BJ (cell line): ENCODE results near the gene IFNLR1. TPM values are rescaled to one million over a fixed set of nuclear protein-coding genes. Genes with fewer than 3 reads are reported as not detected.

Experiments used
- CTCF ChIA-PET: fragments of 350-600 bp; formaldehyde crosslinking; extraction: SDS; loops from one replicate; lab custom pipeline; 2021; ENCODE audit warnings: antibody characterized with exemption, inconsistent platforms; lab: Yijun Ruan, JAX
- POLR2A ChIA-PET: fragments of 300-600 bp; sonication (Branson Sonifier 250); formaldehyde crosslinking; extraction: SDS; loops from one replicate; lab custom pipeline; 2021; ENCODE audit warnings: antibody characterized with exemption; lab: Charles Lee
- DNase-seq: peaks from one replicate; pipeline ENCODE4 v3.0.0-alpha.2; 2011; ENCODE audit warnings: low read depth
- H3K27me3 ChIP-seq: 2 replicates; pipeline ENCODE4 v1.6.0; 2011; ENCODE audit warnings: low read length; ENCODE audit not compliant: control insufficient read depth, insufficient read depth
- H3K36me3 ChIP-seq: 2 replicates; pipeline ENCODE4 v1.5.1; 2011; ENCODE audit warnings: low read length; ENCODE audit not compliant: control insufficient read depth, insufficient read depth
- H3K4me3 ChIP-seq: 2 replicates; pipeline ENCODE4 v1.5.1; 2011; ENCODE audit warnings: low read depth, mild to moderate bottlenecking, control low read depth, low read length
- CTCF ChIP-seq: IDR thresholded peaks from 2 replicates; pipeline ENCODE4 v1.5.1; 2011; ENCODE audit warnings: low read depth, mild to moderate bottlenecking, control low read depth, inconsistent platforms, low read length, moderate library complexity; ENCODE audit not compliant: insufficient read depth
- polyA plus RNA-seq: library from polyadenylated mRNA; depleted of rRNA; stranded (reverse); fragments of >200 nt; gene quantifications from 2 replicates; pipeline ENCODE4 v1.2.3, GENCODE V29; 2011; rRNA removed

The IFNLR1 gene
- polyA plus RNA-seq, 1 experiment: not detected

DNA sequence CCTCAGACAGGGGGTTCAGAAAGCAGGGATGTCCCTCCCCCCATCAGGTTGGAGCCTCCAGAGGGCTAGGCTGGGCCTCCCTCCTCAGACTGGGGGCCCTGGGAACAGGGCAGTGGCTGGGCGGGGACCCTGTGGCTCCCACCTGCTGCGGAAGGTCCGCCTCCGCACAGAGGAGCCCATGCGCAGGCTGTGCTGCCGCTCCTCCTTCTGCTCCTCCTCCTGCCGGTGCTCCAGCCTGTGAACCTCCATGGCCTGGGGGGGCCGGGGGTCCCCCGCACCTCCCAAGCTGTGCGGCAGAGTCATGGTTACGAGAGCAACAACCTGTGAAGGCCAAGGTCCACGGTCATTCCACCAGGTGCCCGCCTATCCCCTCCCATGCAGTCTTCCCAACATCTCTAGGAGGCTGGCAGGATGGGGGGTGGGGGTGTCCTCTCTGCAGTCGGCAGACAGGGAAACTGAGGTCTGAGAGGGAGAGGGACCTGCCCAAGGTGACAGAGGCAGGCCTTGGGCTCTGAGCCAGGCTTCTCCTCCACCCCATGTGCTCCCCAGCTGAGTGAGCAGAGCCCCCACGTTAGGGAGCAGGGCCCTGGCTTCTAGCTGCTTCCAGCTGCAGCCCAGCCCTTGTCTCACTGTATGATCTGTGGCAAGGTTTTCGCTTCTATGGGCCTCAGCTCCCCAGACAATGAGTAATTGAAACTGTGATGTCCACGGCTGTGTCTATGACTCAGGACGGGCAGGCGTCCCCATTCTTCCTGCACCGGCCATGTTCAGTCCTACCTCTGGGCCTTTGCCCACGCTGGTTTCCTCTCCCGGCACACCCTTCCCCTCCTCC, 78.5 kb downstream of the IFNLR1 start:
- ChIA-PET CTCF (interaction anchor here (0.6 kb wide), 1 partner anchor 42 kb away, joined by 3 read pairs; no protein-coding TSS in a partner anchor), POLR2A (interaction anchor here (0.6 kb wide), 1 partner anchor 92 kb away, joined by 3 read pairs; no protein-coding TSS in a partner anchor)
- H3K36me3 ChIP-seq: no peaks in the 10 kb centered on the region
- H3K27me3 ChIP-seq: no peaks in the 10 kb centered on the region
- H3K4me3 ChIP-seq: no peak overlapping the region
- DNase-seq: no peak
- TF ChIP-seq CTCF: no peak

- TF ChIP-seq CTCF: no peak
- Histone ChIP-seq H3K4me3 (no peak overlapping the region), H3K36me3 (no peaks in the 10 kb centered on the region), H3K27me3 (no peaks in the 10 kb centered on the region)
- POLR2A ChIA-PET: no interaction called here
- CTCF ChIA-PET: no interaction called here
- no peak for DNase-seq
Observed at GRCh38 chr1:24107462-24108138, 79.5 kb downstream of the IFNLR1 start.

DNA sequence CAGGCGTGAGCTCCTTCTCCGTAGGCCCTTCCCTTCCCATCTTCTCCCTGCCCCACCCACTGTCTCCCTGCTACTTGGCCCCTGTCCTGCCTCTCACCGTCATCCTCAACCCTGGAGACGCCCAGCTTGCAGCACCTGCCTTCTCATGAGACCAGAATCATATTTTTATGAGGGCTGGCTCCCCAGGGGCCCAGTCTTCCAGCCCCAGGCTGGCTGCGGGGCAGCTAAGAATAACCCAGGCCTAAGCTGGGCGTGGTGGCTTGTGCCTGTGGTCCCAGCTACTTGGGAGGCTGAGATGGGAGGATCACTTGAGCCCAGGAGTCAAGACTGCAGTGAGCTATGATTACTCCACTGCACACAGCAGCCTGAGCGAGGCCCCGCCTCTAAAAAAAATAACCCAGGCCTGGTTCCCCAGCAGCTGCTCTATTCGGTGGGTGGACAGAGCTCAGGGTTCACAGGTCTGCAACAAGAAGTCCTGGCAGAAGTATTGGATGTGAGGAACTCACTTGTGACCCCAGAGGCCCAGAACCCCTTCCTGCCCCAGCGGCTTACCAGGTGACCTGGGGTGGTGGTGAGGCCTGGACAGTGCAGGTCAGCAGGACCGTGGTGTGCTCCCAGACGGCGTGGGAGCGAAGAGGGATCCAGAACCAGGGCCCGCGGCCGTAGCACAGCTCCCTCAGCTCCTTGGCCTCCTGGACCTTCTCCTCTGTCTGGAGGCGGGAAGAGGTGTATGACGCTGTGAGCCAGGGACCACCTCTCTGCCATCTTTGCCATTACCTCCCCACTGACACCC, 81.5 kb downstream of the IFNLR1 start:
- no peak for DNase-seq
- TF ChIP-seq CTCF: no peak
- H3K4me3 ChIP-seq: no peak overlapping the region
- peaks cover 2% of the 10 kb centered on the region; the same call in 1 of the 2 replicates for H3K27me3 ChIP-seq
- no peaks in the 10 kb centered on the region for H3K36me3 ChIP-seq
- ChIA-PET CTCF (interaction anchor here (0.6 kb wide), 1 partner anchor 236 kb away, joined by 3 read pairs; no protein-coding TSS in a partner anchor), POLR2A (no interaction called here)

- DNase-seq: no peak
- ChIA-PET POLR2A (no interaction called here), CTCF (no interaction called here)
- TF ChIP-seq CTCF: no peak
- no peak overlapping the region for H3K4me3 ChIP-seq
- peaks cover 2% of the 10 kb centered on the region; the same call in 1 of the 2 replicates for H3K27me3 ChIP-seq
- H3K36me3 ChIP-seq: no peaks in the 10 kb centered on the region
Observed at GRCh38 chr1:24104854-24105253, 82.2 kb downstream of the IFNLR1 start.

Other genes with a start within 250 kb of the IFNLR1 start
- 30.0 and 51.1 TPM in 2 replicates for gene PNRC2, start 227.5 kb downstream of the IFNLR1 start, polyA plus RNA-seq
- 55.1 and 97.8 TPM in 2 replicates for gene SRSF10, start 207.0 kb downstream of the IFNLR1 start, polyA plus RNA-seq
- 0.01 TPM in 1 of 2 replicates, not detected in the other for gene MYOM3, start 75.2 kb downstream of the IFNLR1 start, polyA plus RNA-seq
- gene IL22RA1, start 44.1 kb downstream of the IFNLR1 start, polyA plus RNA-seq: not detected in 2 replicates
- gene GRHL3, start 132.1 kb upstream of the IFNLR1 start, polyA plus RNA-seq: not detected in 2 replicates
- gene STPG1, start 226.5 kb upstream of the IFNLR1 start, polyA plus RNA-seq: 10.3 and 10.6 TPM in 2 replicates
- 59.4 and 74.5 TPM in 2 replicates for gene NIPAL3, start 228.5 kb upstream of the IFNLR1 start, polyA plus RNA-seq